Dendritic cell treated with granulocyte-macrophage colony-stimulating factor and Interleukin-4, amounts not matched to agents 40 ng/mL and 50 ng/mL, for 4 days (primary cell): ENCODE results near the gene DGKB.

Experiments used
- H3K27ac Mint-ChIP-seq: one replicate; pipeline ENCODE4 v1.8.0; 2022; ENCODE audit warnings: mild to moderate bottlenecking, mixed read lengths
- H3K27me3 Mint-ChIP-seq: one replicate; pipeline ENCODE4 v1.8.0; 2022; ENCODE audit warnings: mild to moderate bottlenecking, mixed read lengths
- H3K36me3 Mint-ChIP-seq: one replicate; pipeline ENCODE4 v1.8.0; 2022; ENCODE audit warnings: low read depth, mixed read lengths
- H3K4me1 Mint-ChIP-seq: one replicate; pipeline ENCODE4 v1.8.0; 2022; ENCODE audit warnings: low read depth, mixed read lengths
- H3K4me3 Mint-ChIP-seq: one replicate; pipeline ENCODE4 v1.8.0; 2022; ENCODE audit warnings: mild to moderate bottlenecking, moderate library complexity, mixed read lengths
- H3K9me3 Mint-ChIP-seq: one replicate; pipeline ENCODE4 v1.8.0; 2022; ENCODE audit warnings: mixed read lengths
- intact Hi-C: fragments of 100-400 bp; cut with micrococcal nuclease; formaldehyde crosslinking; loops from one replicate; pipeline ENCODE4 v1.15.0; 2022

DGKB gene

DNA sequence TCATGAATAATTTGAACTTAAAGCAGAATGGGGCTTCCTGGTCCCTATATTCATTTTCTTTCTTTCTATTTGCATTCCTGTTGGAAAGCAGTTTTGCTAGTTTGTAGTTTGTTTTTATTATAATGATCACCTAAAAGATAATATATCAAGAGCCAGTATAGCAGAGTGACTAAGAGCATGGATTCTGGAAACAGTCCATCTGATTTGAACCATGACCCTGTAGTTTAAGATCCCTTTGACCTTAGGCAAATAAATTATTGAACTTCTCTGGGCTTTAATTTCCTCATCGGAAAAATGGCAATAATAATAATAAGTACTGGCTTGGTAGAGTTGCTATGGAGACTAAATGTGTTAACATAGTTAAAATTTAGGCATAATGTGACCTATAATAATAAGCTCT, 76.1 kb downstream of the DGKB start:
- Mint-ChIP-seq H3K9me3 (peaks cover 20% of the 10 kb centered on the region), H3K36me3 (no peaks in the 10 kb centered on the region)

DNA sequence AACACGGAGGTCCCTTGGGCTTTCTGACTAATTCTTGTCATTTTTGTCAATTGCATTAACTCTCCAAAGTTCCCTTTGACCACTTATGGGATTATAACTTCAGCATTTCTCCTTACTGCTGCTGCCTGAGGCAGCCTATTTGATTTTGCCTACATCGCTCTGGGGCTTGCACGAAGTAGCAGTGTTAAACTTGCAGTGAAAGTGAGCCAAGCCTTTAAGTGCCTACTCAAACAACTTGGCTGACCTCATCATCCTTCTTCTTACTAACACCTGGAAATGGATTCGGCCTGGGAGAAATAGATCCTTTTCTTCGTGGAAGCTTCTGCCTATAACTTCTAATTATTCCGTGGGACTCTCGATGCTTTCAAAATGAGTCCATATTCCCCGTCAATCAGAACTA, 76.6 kb downstream of the DGKB start:
- intact Hi-C loops, result no loop called here
- Mint-ChIP-seq H3K27ac (no peak overlapping the region), H3K4me3 (no peak overlapping the region), H3K9me3 (peaks cover 24% of the 10 kb centered on the region), H3K4me1 (no peaks in the 10 kb centered on the region), H3K36me3 (no peaks in the 10 kb centered on the region), H3K27me3 (no peaks in the 10 kb centered on the region)

More for the DNA sequence above, 76.1 kb downstream of the DGKB start:
- intact Hi-C loops, result no loop called here
- Mint-ChIP-seq H3K4me1 (no peaks in the 10 kb centered on the region), H3K27me3 (no peaks in the 10 kb centered on the region), H3K27ac (no peak overlapping the region), H3K4me3 (no peak overlapping the region)

DNA sequence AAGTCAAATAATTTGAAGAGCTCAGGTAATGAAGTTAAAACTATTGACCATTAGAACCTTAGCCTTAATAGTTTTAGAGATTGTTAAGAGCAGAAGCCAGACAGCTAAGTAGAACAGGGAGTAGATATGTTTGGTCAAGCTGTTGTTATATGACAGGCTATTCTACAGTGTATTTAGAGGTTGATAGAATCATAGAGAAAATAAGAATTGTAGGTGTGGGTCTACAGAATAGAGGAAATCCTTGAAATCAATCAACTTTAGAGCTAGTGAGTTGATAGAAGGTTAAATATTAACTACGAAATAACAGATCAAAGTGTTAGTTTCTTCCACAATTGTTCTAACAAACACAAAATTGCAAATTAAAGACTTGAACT, 80.1 kb downstream of the DGKB start:
- Mint-ChIP-seq H3K4me3 (no peak overlapping the region), H3K4me1 (no peaks in the 10 kb centered on the region), H3K36me3 (no peaks in the 10 kb centered on the region), H3K27ac (no peak overlapping the region), H3K27me3 (no peaks in the 10 kb centered on the region), H3K9me3 (peaks cover 26% of the 10 kb centered on the region)
- intact Hi-C loops, result no loop called here

GRCh38 chr7:14821757-14822480, 80.6 kb downstream of the DGKB start:
- Mint-ChIP-seq H3K4me1 (no peaks in the 10 kb centered on the region), H3K27ac (no peak overlapping the region), H3K4me3 (no peak overlapping the region), H3K9me3 (peaks cover 20% of the 10 kb centered on the region), H3K27me3 (no peaks in the 10 kb centered on the region), H3K36me3 (no peaks in the 10 kb centered on the region)
- intact Hi-C loops, result no loop called here

DNA sequence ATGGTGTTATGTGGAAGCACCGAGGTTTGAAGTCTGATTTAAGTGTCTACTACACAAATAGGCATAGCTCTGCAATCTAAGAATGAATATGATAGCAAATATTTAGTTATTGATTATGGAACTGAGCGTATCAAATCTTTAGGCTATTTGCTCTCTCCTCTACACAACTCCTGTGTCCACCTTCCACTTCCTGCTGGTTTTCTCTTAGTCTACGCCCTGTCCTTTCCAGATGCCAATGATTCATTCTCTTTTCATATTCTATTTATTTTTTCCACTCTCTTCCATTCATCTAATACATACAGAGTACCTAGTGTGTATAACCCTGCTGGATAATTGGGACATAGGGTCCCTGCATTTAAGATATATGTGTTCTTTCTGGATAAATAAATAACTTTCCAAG, 83.7 kb downstream of the DGKB start:
- no peak overlapping the region for H3K4me3 Mint-ChIP-seq
- H3K4me1 Mint-ChIP-seq, result no peaks in the 10 kb centered on the region
- H3K27ac Mint-ChIP-seq, result no peak overlapping the region

GRCh38 chr7:14817829-14818614, 84.5 kb downstream of the DGKB start:
- Mint-ChIP-seq H3K27me3 (no peaks in the 10 kb centered on the region), H3K4me1 (no peaks in the 10 kb centered on the region), H3K36me3 (no peaks in the 10 kb centered on the region), H3K9me3 (peaks cover 29% of the 10 kb centered on the region), H3K4me3 (no peak overlapping the region), H3K27ac (no peak overlapping the region)
- intact Hi-C loops, result no loop called here

More for the DNA sequence above, 83.7 kb downstream of the DGKB start:
- no peaks in the 10 kb centered on the region for H3K27me3 Mint-ChIP-seq
- intact Hi-C loops, result no loop called here
- H3K9me3 Mint-ChIP-seq, result peaks cover 29% of the 10 kb centered on the region
- no peaks in the 10 kb centered on the region for H3K36me3 Mint-ChIP-seq

- Mint-ChIP-seq H3K4me3 (no peak overlapping the region), H3K36me3 (no peaks in the 10 kb centered on the region), H3K27ac (no peak overlapping the region), H3K27me3 (no peaks in the 10 kb centered on the region), H3K9me3 (no peaks in the 10 kb centered on the region), H3K4me1 (no peaks in the 10 kb centered on the region)
- intact Hi-C loops, result no loop called here
Measured at GRCh38 chr7:14807507-14807906, 95.0 kb downstream of the DGKB start.

DNA sequence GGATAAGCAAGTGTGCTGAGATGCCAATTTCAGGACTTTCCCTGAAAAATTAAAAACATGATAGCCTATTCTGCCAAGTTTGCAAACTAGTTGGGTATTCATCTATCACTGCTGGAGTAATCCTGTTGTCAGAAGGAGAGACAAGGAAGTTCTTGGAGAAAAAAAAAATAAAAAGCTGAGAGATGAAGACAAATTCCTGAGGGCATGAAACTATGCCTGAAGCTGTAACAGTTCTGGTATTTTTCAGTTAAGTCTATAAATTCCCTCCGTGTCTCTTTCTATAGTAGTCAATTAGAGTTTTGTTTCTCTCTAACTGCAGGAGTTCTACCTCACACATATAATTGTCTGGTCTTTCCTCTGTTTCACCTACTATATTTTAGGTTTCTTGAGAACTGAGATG, 95.7 kb downstream of the DGKB start:
- no peak overlapping the region for H3K4me3 Mint-ChIP-seq
- H3K27me3 Mint-ChIP-seq, result no peaks in the 10 kb centered on the region
- H3K4me1 Mint-ChIP-seq, result no peaks in the 10 kb centered on the region
- intact Hi-C loops, result no loop called here
- H3K27ac Mint-ChIP-seq, result no peak overlapping the region
- H3K9me3 Mint-ChIP-seq, result no peaks in the 10 kb centered on the region
- no peaks in the 10 kb centered on the region for H3K36me3 Mint-ChIP-seq

- no peaks in the 10 kb centered on the region for H3K9me3 Mint-ChIP-seq
- no peaks in the 10 kb centered on the region for H3K36me3 Mint-ChIP-seq
- no peaks in the 10 kb centered on the region for H3K4me1 Mint-ChIP-seq
- intact Hi-C loops, result no loop called here
- no peak overlapping the region for H3K27ac Mint-ChIP-seq
- no peaks in the 10 kb centered on the region for H3K27me3 Mint-ChIP-seq
- H3K4me3 Mint-ChIP-seq, result no peak overlapping the region
Measured at GRCh38 chr7:14805105-14805719, 97.3 kb downstream of the DGKB start.

- H3K27ac Mint-ChIP-seq, result no peak overlapping the region
- H3K27me3 Mint-ChIP-seq, result no peaks in the 10 kb centered on the region
- H3K4me1 Mint-ChIP-seq, result no peaks in the 10 kb centered on the region
- H3K36me3 Mint-ChIP-seq, result no peaks in the 10 kb centered on the region
- H3K4me3 Mint-ChIP-seq, result no peak overlapping the region
- H3K9me3 Mint-ChIP-seq, result no peaks in the 10 kb centered on the region
- intact Hi-C loops, result no loop called here
Measured at GRCh38 chr7:14800664-14801063, 101.9 kb downstream of the DGKB start.

DNA sequence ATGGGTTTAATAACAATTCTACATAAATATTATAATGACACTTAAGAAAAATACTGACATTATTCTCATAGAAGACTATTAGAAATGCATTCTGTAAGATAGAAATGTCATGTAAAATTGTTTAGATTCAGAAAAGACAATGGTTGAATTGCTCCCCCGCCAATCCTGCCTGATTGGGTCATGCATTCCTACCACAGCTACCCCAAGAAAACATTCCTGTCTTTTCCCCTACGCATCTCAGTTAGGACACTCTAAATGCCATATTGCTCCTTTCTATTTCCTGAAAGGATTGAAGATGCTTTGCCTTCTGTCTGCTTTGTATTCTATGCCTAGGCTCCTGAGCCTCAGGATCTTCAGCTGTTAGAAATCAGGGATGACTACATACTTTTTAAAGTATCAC, 109.4 kb downstream of the DGKB start:
- Mint-ChIP-seq H3K27me3 (no peaks in the 10 kb centered on the region), H3K4me3 (no peak overlapping the region)

GRCh38 chr7:14787551-14787950, 115.0 kb downstream of the DGKB start:
- H3K9me3 Mint-ChIP-seq, result no peaks in the 10 kb centered on the region

More for the DNA sequence above, 109.4 kb downstream of the DGKB start:
- H3K36me3 Mint-ChIP-seq, result no peaks in the 10 kb centered on the region
- no peak overlapping the region for H3K27ac Mint-ChIP-seq
- H3K9me3 Mint-ChIP-seq, result peaks cover 10% of the 10 kb centered on the region
- intact Hi-C loops, result no loop called here
- no peaks in the 10 kb centered on the region for H3K4me1 Mint-ChIP-seq

DNA sequence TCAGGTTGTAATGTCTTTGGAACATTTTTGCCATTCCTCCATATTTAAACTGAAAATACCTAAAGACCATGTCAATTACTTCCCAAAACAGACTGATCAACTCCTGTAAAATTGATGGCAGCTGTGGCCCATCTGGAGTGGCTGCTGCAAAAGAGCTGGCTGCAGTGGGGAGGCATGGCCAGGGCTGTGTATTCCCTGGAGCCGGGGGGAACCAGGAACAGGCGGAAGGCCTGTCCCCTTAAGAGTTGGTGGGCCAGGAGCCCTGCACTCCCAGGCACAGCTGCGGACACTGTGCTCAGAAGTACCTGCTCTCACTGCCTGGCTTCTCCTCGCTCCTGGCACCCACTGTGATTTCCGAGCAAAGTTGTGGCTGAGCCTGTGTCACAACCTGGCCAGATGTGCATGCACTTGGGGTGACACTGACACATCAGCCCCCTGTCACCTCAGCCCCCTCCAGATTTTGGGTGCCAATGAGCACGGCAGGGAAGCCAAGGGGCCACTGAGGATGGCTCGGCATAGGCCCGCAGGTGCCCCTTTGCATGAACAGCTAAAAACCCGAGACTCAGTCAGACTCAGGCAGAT, 116.1 kb downstream of the DGKB start:
- no peak overlapping the region for H3K27ac Mint-ChIP-seq
- H3K36me3 Mint-ChIP-seq, result no peaks in the 10 kb centered on the region
- H3K4me3 Mint-ChIP-seq, result no peak overlapping the region
- intact Hi-C loops, result no loop called here
- no peaks in the 10 kb centered on the region for H3K27me3 Mint-ChIP-seq
- no peaks in the 10 kb centered on the region for H3K4me1 Mint-ChIP-seq
- H3K9me3 Mint-ChIP-seq, result peaks cover 4% of the 10 kb centered on the region

More at GRCh38 chr7:14787551-14787950, 115.0 kb downstream of the DGKB start:
- Mint-ChIP-seq H3K36me3 (no peaks in the 10 kb centered on the region), H3K27ac (no peak overlapping the region), H3K27me3 (no peaks in the 10 kb centered on the region), H3K4me1 (no peaks in the 10 kb centered on the region), H3K4me3 (no peak overlapping the region)
- intact Hi-C loops, result no loop called here

GRCh38 chr7:14777806-14778205, 124.7 kb downstream of the DGKB start:
- Mint-ChIP-seq H3K4me3 (no peak overlapping the region), H3K36me3 (no peaks in the 10 kb centered on the region), H3K4me1 (no peaks in the 10 kb centered on the region), H3K27me3 (no peaks in the 10 kb centered on the region), H3K9me3 (peaks cover 34% of the 10 kb centered on the region), H3K27ac (no peak overlapping the region)
- intact Hi-C loops, result no loop called here
